ENCODE measurements around the gene TFIP11.
"Not testable (repeated sequence)": the region's sequence is repeated elsewhere in the genome, so short reads cannot be mapped to it uniquely, and the experiment has no call there.

TFIP11 gene

GRCh38 chr22:26536056-26536761 lies 23.9 kb upstream of the TFIP11 start:
- DNase-seq (ENCODE audit: low read depth, low spot score) = no peak
- H3K9ac ChIP-seq (ENCODE audit: insufficient read length) = no peak overlapping the region
- no peaks in the 10 kb centered on the region for H3K9me3 ChIP-seq (ENCODE audit: low read depth, low read length)
- no peak overlapping the region for H3K4me3 ChIP-seq
- H3K36me3 ChIP-seq (ENCODE audit: insufficient read depth, low read length) = no peaks in the 10 kb centered on the region
- no peak overlapping the region for H3K27ac ChIP-seq
- no peak for TF ChIP-seq POLR2AphosphoS5 (IDR thresholded peaks at IDR 0.05; ENCODE audit: borderline replicate concordance, low read depth, low read length)
- TF ChIP-seq FOXP2 (optimal IDR thresholded peaks at IDR 0.05; ENCODE audit: control extremely low read depth, extremely low read length, insufficient read depth) = no peak
- no peak for TF ChIP-seq EZH2 (IDR thresholded peaks at IDR 0.05)

- TF ChIP-seq POLR2AphosphoS5 (IDR thresholded peaks at IDR 0.05; ENCODE audit: borderline replicate concordance, low read depth, low read length) (no peak), FOXP2 (optimal IDR thresholded peaks at IDR 0.05; ENCODE audit: control extremely low read depth, extremely low read length, insufficient read depth) (no peak), EZH2 (IDR thresholded peaks at IDR 0.05) (no peak)
- no peaks in the 10 kb centered on the region for H3K36me3 ChIP-seq (ENCODE audit: insufficient read depth, low read length)
- no peak overlapping the region for H3K4me3 ChIP-seq
- DNase-seq (ENCODE audit: low read depth, low spot score) = no peak
- no peak overlapping the region for H3K27ac ChIP-seq
- no peaks in the 10 kb centered on the region for H3K9me3 ChIP-seq (ENCODE audit: low read depth, low read length)
- no peak overlapping the region for H3K9ac ChIP-seq (ENCODE audit: insufficient read length)
These were observed 23.3 kb upstream of the TFIP11 start for GRCh38 chr22:26535603-26535908.

GRCh38 chr22:26534874-26535602 lies 22.8 kb upstream of the TFIP11 start:
- Histone ChIP-seq H3K9ac (ENCODE audit: insufficient read length) (no peak overlapping the region), H3K36me3 (ENCODE audit: insufficient read depth, low read length) (no peaks in the 10 kb centered on the region), H3K27ac (no peak overlapping the region)

GRCh38 chr22:26534171-26534855 lies 22.0 kb upstream of the TFIP11 start:
- Histone ChIP-seq H3K27ac (no peak overlapping the region), H3K36me3 (ENCODE audit: insufficient read depth, low read length) (no peaks in the 10 kb centered on the region), H3K4me3 (no peak overlapping the region)

More at GRCh38 chr22:26534874-26535602, 22.8 kb upstream of the TFIP11 start:
- H3K4me3 ChIP-seq = no peak overlapping the region
- DNase-seq (ENCODE audit: low read depth, low spot score) = no peak
- TF ChIP-seq EZH2 (IDR thresholded peaks at IDR 0.05) (no peak), FOXP2 (optimal IDR thresholded peaks at IDR 0.05; ENCODE audit: control extremely low read depth, extremely low read length, insufficient read depth) (no peak), POLR2AphosphoS5 (IDR thresholded peaks at IDR 0.05; ENCODE audit: borderline replicate concordance, low read depth, low read length) (no peak)
- no peaks in the 10 kb centered on the region for H3K9me3 ChIP-seq (ENCODE audit: low read depth, low read length)

GRCh38 chr22:26529345-26529744 lies 17.1 kb upstream of the TFIP11 start:
- no peak overlapping the region for H3K4me3 ChIP-seq
- H3K9ac ChIP-seq (ENCODE audit: insufficient read length) = no peak overlapping the region
- DNase-seq (ENCODE audit: low read depth, low spot score) = no peak
- no peaks in the 10 kb centered on the region for H3K9me3 ChIP-seq (ENCODE audit: low read depth, low read length)
- H3K27ac ChIP-seq = no peak overlapping the region
- H3K36me3 ChIP-seq (ENCODE audit: insufficient read depth, low read length) = no peaks in the 10 kb centered on the region
- TF ChIP-seq EZH2 (IDR thresholded peaks at IDR 0.05) (no peak), POLR2AphosphoS5 (IDR thresholded peaks at IDR 0.05; ENCODE audit: borderline replicate concordance, low read depth, low read length) (no peak), FOXP2 (optimal IDR thresholded peaks at IDR 0.05; ENCODE audit: control extremely low read depth, extremely low read length, insufficient read depth) (no peak)

More at GRCh38 chr22:26534171-26534855, 22.0 kb upstream of the TFIP11 start:
- no peak for DNase-seq (ENCODE audit: low read depth, low spot score)
- Histone ChIP-seq H3K9me3 (ENCODE audit: low read depth, low read length) (no peaks in the 10 kb centered on the region), H3K9ac (ENCODE audit: insufficient read length) (no peak overlapping the region)
- TF ChIP-seq EZH2 (IDR thresholded peaks at IDR 0.05) = no peak
- TF ChIP-seq FOXP2 (optimal IDR thresholded peaks at IDR 0.05; ENCODE audit: control extremely low read depth, extremely low read length, insufficient read depth) = no peak
- TF ChIP-seq POLR2AphosphoS5 (IDR thresholded peaks at IDR 0.05; ENCODE audit: borderline replicate concordance, low read depth, low read length) = no peak

- not testable (repeated sequence) for H3K9ac ChIP-seq (ENCODE audit: insufficient read length); H3K4me3 ChIP-seq; H3K27ac ChIP-seq; H3K9me3 ChIP-seq (ENCODE audit: low read depth, low read length); DNase-seq (ENCODE audit: low read depth, low spot score); H3K36me3 ChIP-seq (ENCODE audit: insufficient read depth, low read length)
These were observed 16.2 kb upstream of the TFIP11 start for GRCh38 chr22:26528518-26528917.

GRCh38 chr22:26527574-26528465 lies 15.5 kb upstream of the TFIP11 start:
- no peaks in the 10 kb centered on the region for H3K36me3 ChIP-seq (ENCODE audit: insufficient read depth, low read length)

GRCh38 chr22:26527167-26527566 lies 14.9 kb upstream of the TFIP11 start:
- TF ChIP-seq POLR2AphosphoS5 (IDR thresholded peaks at IDR 0.05; ENCODE audit: borderline replicate concordance, low read depth, low read length) (no peak), EZH2 (IDR thresholded peaks at IDR 0.05) (no peak)
- no peaks in the 10 kb centered on the region for H3K36me3 ChIP-seq (ENCODE audit: insufficient read depth, low read length)
- H3K9ac ChIP-seq (ENCODE audit: insufficient read length) = no peak overlapping the region
- H3K4me3 ChIP-seq = no peak overlapping the region
- no peak for DNase-seq (ENCODE audit: low read depth, low spot score)
- H3K27ac ChIP-seq = no peak overlapping the region
- H3K9me3 ChIP-seq (ENCODE audit: low read depth, low read length) = no peaks in the 10 kb centered on the region

More at GRCh38 chr22:26527574-26528465, 15.5 kb upstream of the TFIP11 start:
- no peaks in the 10 kb centered on the region for H3K9me3 ChIP-seq (ENCODE audit: low read depth, low read length)
- no peak overlapping the region for H3K4me3 ChIP-seq
- H3K27ac ChIP-seq = no peak overlapping the region
- no peak for DNase-seq (ENCODE audit: low read depth, low spot score)
- H3K9ac ChIP-seq (ENCODE audit: insufficient read length) = no peak overlapping the region
- TF ChIP-seq EZH2 (IDR thresholded peaks at IDR 0.05) (no peak), POLR2AphosphoS5 (IDR thresholded peaks at IDR 0.05; ENCODE audit: borderline replicate concordance, low read depth, low read length) (no peak), FOXP2 (optimal IDR thresholded peaks at IDR 0.05; ENCODE audit: control extremely low read depth, extremely low read length, insufficient read depth) (no peak)

Data from SK-N-MC (cell line).